Loucy (cell line): ENCODE data around the gene SH3PXD2A.

Experiments
- EZH2phosphoT487 ChIP-seq: fragments of 200-600 bp; IDR thresholded peaks from 2 replicates; pipeline ENCODE4 v1.6.1; 2018; ENCODE audit warnings: antibody characterized with exemption, mild to moderate bottlenecking, moderate library complexity, borderline replicate concordance
- TF ChIP-seq, protein P1 (sequence below): fragments of 200-600 bp; sonication (generic); conservative IDR thresholded peaks from 2 replicates; pipeline ENCODE4 v1.5.1; 2014; ENCODE audit warnings: mild to moderate bottlenecking, antibody characterized with exemption, low read length

DNA sequence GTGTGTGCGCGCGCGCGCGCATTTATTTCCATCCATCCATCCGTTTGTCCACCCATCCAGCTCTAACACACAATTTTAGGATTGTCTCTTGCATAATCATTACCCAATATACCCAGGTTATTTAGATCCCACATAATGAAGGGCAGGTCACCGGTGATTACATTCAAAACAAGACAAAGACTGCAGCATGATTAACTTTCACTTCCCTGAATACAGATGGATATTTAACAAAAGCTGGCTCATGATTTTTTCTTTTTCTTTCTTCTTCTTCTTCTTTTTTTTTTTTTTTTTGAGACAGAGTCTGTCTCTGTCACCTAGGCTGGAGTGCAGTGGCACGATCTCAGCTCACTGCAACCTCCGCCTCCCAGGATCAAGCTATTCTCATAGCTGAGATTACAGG lies 86.2 kb downstream of the SH3PXD2A start:
- TF ChIP-seq, protein P1, sequence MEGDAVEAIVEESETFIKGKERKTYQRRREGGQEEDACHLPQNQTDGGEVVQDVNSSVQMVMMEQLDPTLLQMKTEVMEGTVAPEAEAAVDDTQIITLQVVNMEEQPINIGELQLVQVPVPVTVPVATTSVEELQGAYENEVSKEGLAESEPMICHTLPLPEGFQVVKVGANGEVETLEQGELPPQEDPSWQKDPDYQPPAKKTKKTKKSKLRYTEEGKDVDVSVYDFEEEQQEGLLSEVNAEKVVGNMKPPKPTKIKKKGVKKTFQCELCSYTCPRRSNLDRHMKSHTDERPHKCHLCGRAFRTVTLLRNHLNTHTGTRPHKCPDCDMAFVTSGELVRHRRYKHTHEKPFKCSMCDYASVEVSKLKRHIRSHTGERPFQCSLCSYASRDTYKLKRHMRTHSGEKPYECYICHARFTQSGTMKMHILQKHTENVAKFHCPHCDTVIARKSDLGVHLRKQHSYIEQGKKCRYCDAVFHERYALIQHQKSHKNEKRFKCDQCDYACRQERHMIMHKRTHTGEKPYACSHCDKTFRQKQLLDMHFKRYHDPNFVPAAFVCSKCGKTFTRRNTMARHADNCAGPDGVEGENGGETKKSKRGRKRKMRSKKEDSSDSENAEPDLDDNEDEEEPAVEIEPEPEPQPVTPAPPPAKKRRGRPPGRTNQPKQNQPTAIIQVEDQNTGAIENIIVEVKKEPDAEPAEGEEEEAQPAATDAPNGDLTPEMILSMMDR = no peak
- no peak for TF ChIP-seq EZH2phosphoT487
